Osteoblast (primary cell): ENCODE data around the gene WWOX. TPM values are rescaled to one million over a fixed set of nuclear protein-coding genes. Genes with fewer than 3 reads are reported as not detected.

ENCODE experiments used
- DNase-seq: peaks from one replicate; pipeline ENCODE4 v3.0.0; 2011; ENCODE audit warnings: low spot score, mixed read lengths; ENCODE audit not compliant: insufficient read length; ENCODE audit errors: missing footprints
- H2AFZ ChIP-seq: 2 replicates; pipeline ENCODE4 v1.6.0; 2011; ENCODE audit warnings: mild to moderate bottlenecking, low read length
- H3K27ac ChIP-seq: 2 replicates; pipeline ENCODE4 v1.5.1; 2011; ENCODE audit warnings: mild to moderate bottlenecking, low read depth, low read length, moderate library complexity
- H3K27me3 ChIP-seq: 2 replicates; pipeline ENCODE4 v1.6.0; 2012; ENCODE audit warnings: mild to moderate bottlenecking, control low read depth, inconsistent platforms, low read length, moderate library complexity; ENCODE audit not compliant: insufficient read depth
- H3K36me3 ChIP-seq: 2 replicates; pipeline ENCODE4 v1.5.1; 2011; ENCODE audit warnings: mild to moderate bottlenecking, low read length, control low read depth, moderate library complexity; ENCODE audit not compliant: insufficient read depth
- H3K4me1 ChIP-seq: 2 replicates; pipeline ENCODE4 v1.5.1; 2011; ENCODE audit warnings: mild to moderate bottlenecking, low read length, control low read depth, moderate library complexity; ENCODE audit not compliant: insufficient read depth
- H3K4me2 ChIP-seq: 2 replicates; pipeline ENCODE4 v1.6.0; 2011; ENCODE audit warnings: mild to moderate bottlenecking, low read length; ENCODE audit not compliant: insufficient read depth
- H3K4me3 ChIP-seq: fragments of 200-600 bp; sonication (generic); 3 replicates; pipeline ENCODE4 v1.5.1; 2012; ENCODE audit warnings: mild to moderate bottlenecking, low read length, inconsistent platforms; ENCODE audit not compliant: insufficient read depth
- H3K79me2 ChIP-seq: 2 replicates; pipeline ENCODE4 v1.6.0; 2012; ENCODE audit warnings: mild to moderate bottlenecking, low read length, control low read depth, inconsistent platforms; ENCODE audit not compliant: insufficient read depth
- H3K9me3 ChIP-seq: 2 replicates; pipeline ENCODE4 v1.5.1; 2011; ENCODE audit warnings: low read depth, low read length, control low read depth
- H4K20me1 ChIP-seq: 2 replicates; pipeline ENCODE4 v1.6.0; 2012; ENCODE audit warnings: mild to moderate bottlenecking, low read length, control low read depth; ENCODE audit not compliant: insufficient read depth
- CTCF ChIP-seq: IDR thresholded peaks from 2 replicates; pipeline ENCODE4 v1.5.1; 2011; ENCODE audit warnings: mild to moderate bottlenecking, low read depth, low read length, moderate library complexity; ENCODE audit errors: extremely low read depth
- total RNA-seq: library from RNA; depleted of rRNA; stranded (reverse); fragments of >200 nt; gene quantifications from 2 replicates; pipeline ENCODE4 v1.2.3, GENCODE V29; 2012

The WWOX gene
- total RNA-seq, 1 donor: 23.9 TPM

- no peak for DNase-seq
- H3K36me3 ChIP-seq: no peaks in the 10 kb centered on the region
- H3K79me2 ChIP-seq: no peaks in the 10 kb centered on the region
- H3K27ac ChIP-seq: no peak overlapping the region
- H3K4me1 ChIP-seq: no peaks in the 10 kb centered on the region
- TF ChIP-seq CTCF: no peak
- H3K27me3 ChIP-seq: no peaks in the 10 kb centered on the region
- no peak overlapping the region for H2AFZ ChIP-seq
- no peak overlapping the region for H3K4me2 ChIP-seq
- no peaks in the 10 kb centered on the region for H4K20me1 ChIP-seq
- H3K9me3 ChIP-seq: no peaks in the 10 kb centered on the region
- no peak overlapping the region for H3K4me3 ChIP-seq
Observed at GRCh38 chr16:78292086-78292843, 192.8 kb downstream of the WWOX start.

- no peaks in the 10 kb centered on the region for H4K20me1 ChIP-seq
- no peaks in the 10 kb centered on the region for H3K79me2 ChIP-seq
- no peaks in the 10 kb centered on the region for H3K9me3 ChIP-seq
- no peaks in the 10 kb centered on the region for H3K4me1 ChIP-seq
- no peak overlapping the region for H2AFZ ChIP-seq
- no peak overlapping the region for H3K4me3 ChIP-seq
- DNase-seq: no peak
- H3K36me3 ChIP-seq: no peaks in the 10 kb centered on the region
- no peak overlapping the region for H3K4me2 ChIP-seq
- H3K27me3 ChIP-seq: no peaks in the 10 kb centered on the region
- no peak overlapping the region for H3K27ac ChIP-seq
- TF ChIP-seq CTCF: no peak
Observed at GRCh38 chr16:78292844-78293380, 193.5 kb downstream of the WWOX start.

- Histone ChIP-seq H2AFZ (no peak overlapping the region), H4K20me1 (no peaks in the 10 kb centered on the region), H3K4me2 (no peak overlapping the region), H3K4me1 (no peaks in the 10 kb centered on the region), H3K27me3 (no peaks in the 10 kb centered on the region), H3K4me3 (no peak overlapping the region), H3K36me3 (no peaks in the 10 kb centered on the region), H3K79me2 (no peaks in the 10 kb centered on the region), H3K27ac (no peak overlapping the region), H3K9me3 (no peaks in the 10 kb centered on the region)
- no peak for TF ChIP-seq CTCF
- no peak for DNase-seq
Observed at GRCh38 chr16:78294538-78295225, 195.2 kb downstream of the WWOX start.

GRCh38 chr16:78297066-78297666, 197.7 kb downstream of the WWOX start:
- no peak for TF ChIP-seq CTCF
- Histone ChIP-seq H3K27me3 (no peaks in the 10 kb centered on the region), H2AFZ (no peak overlapping the region), H3K4me2 (no peak overlapping the region), H3K36me3 (no peaks in the 10 kb centered on the region), H3K27ac (no peak overlapping the region), H3K9me3 (no peaks in the 10 kb centered on the region), H3K4me3 (no peak overlapping the region), H3K4me1 (no peaks in the 10 kb centered on the region), H3K79me2 (no peaks in the 10 kb centered on the region), H4K20me1 (no peaks in the 10 kb centered on the region)
- no peak for DNase-seq
